Activated CD8-positive, alpha-beta T cell treated with anti-CD3 and anti-CD28 coated beads for 36 hours (primary cell): Measurements from ENCODE around the gene RASD1. TPM values are rescaled to one million over a fixed set of nuclear protein-coding genes. Genes with fewer than 3 reads are reported as not detected.

ENCODE experiments used
- ATAC-seq: fragments of 200-7000 bp; cut with Tn5 transposase; one replicate; pipeline ENCODE4 v1.10.0; 2021; ENCODE audit warnings: mild to moderate bottlenecking, moderate library complexity
- CTCF ChIA-PET: fragments of 350-600 bp; sonication (Branson Sonifier 250); formaldehyde crosslinking; loops from one replicate; lab custom pipeline; 2021; ENCODE audit warnings: antibody characterized with exemption; lab: Charles Lee
- POLR2A ChIA-PET: fragments of 350-600 bp; sonication (Branson Sonifier 250); formaldehyde crosslinking; loops from one replicate; lab custom pipeline; 2021; ENCODE audit warnings: antibody characterized with exemption; lab: Charles Lee
- DNase-seq: peaks from one replicate; pipeline ENCODE4 v3.0.0-alpha.2; 2020
- H3K27ac Mint-ChIP-seq: one replicate; pipeline ENCODE4 v1.8.0; 2021; ENCODE audit warnings: mild to moderate bottlenecking, mixed read lengths
- H3K27me3 Mint-ChIP-seq: one replicate; pipeline ENCODE4 v1.8.0; 2021; ENCODE audit warnings: mixed read lengths
- H3K36me3 Mint-ChIP-seq: one replicate; pipeline ENCODE4 v1.8.0; 2021; ENCODE audit warnings: low read depth, mixed read lengths
- H3K4me1 Mint-ChIP-seq: one replicate; pipeline ENCODE4 v1.8.0; 2021; ENCODE audit warnings: low read depth, mixed read lengths
- H3K4me3 Mint-ChIP-seq: one replicate; pipeline ENCODE4 v1.8.0; 2021; ENCODE audit warnings: mild to moderate bottlenecking, moderate library complexity, mixed read lengths
- H3K9me3 Mint-ChIP-seq: one replicate; pipeline ENCODE4 v1.8.0; 2021; ENCODE audit warnings: mixed read lengths
- CTCF ChIP-seq: fragments of 200-600 bp; IDR thresholded peaks from one replicate; pipeline ENCODE4 v1.8.0; 2022; ENCODE audit warnings: antibody characterized with exemption, mild to moderate bottlenecking
- intact Hi-C: fragments of 100-400 bp; cut with micrococcal nuclease; formaldehyde crosslinking; loops from one replicate; pipeline ENCODE4 v1.10.0; 2022
- total RNA-seq, 2 experiments: library from RNA; stranded (reverse); gene quantifications; one replicate each; pipeline ENCODE4 v1.2.3, GENCODE V29; 2021

RASD1 gene
- total RNA-seq, 2 experiments from 2014 or later: 0.54 to 0.74 TPM

DNA sequence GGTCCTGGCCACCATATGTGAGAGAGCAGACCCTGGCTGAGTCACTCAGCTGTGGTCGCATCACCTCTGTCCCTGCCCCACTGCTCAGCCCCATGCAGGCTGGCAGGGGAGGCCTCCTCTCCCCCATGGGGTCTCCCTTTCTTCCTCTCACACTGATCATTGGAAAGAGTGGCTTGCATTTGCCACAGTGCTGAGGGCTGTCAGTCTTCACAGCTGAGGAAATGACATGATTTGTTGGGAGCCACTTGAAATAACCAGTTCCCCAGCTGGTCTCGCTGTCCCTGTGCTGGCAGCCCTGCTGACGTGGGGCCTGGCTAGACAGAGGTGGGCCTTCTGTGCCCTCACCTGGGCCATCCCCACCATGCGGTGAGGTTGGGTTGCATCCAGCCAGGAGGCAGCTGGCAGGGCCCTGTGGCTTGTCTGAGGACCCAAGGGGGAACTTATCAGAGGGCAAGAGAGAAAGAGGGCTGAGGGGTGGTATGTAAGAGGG, 49.5 kb downstream of the RASD1 start:
- intact Hi-C loops: no loop called here
- Mint-ChIP-seq H3K4me3 (no peak overlapping the region), H3K27ac (no peak overlapping the region), H3K4me1 (no peaks in the 10 kb centered on the region), H3K27me3 (no peaks in the 10 kb centered on the region), H3K36me3 (no peaks in the 10 kb centered on the region), H3K9me3 (no peaks in the 10 kb centered on the region)
- ATAC-seq: no peak
- no peak for TF ChIP-seq CTCF
- ChIA-PET POLR2A (no interaction called here), CTCF (no interaction called here)
- no peak for DNase-seq

DNA sequence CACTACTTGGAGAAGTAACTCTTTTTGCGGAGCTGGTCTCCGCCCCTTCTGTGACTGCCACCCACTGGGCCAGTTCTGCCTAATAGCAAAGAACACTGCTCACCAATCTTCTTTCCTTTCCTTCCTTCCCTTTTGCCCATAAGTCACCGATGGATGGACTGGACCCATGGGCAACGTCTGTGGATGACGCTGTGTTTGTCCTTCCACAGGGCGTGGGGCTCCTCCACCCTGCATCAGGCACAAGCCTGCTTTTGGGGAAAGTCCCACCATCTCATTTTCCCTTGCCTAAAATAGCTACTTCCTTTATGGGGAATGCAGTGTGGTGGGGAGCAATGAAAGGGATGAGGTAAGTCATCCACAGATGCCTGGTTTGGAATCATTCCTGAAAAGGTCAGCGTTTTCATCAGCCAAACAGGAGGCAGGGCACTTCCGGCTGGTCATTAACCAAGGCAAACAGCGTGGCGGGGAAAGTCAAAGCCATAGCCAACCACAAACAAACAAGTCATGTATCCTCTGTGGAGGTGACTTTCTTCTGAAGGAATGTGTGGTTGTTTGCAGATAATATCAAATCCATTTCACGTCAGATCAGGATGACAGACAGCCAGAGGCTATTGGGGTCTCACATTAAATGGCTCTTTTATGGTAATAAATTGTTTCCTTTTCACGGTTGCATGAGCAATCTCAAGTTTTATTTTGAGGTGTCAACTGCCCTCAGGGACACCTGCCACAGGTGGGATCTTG, 50.1 kb downstream of the RASD1 start:
- no peaks in the 10 kb centered on the region for H3K9me3 Mint-ChIP-seq
- CTCF ChIA-PET: no interaction called here
- intact Hi-C loops: no loop called here
- no peak overlapping the region for H3K27ac Mint-ChIP-seq
- POLR2A ChIA-PET: no interaction called here
- TF ChIP-seq CTCF: no peak
- DNase-seq (no peak), ATAC-seq (no peak)
- no peak overlapping the region for H3K4me3 Mint-ChIP-seq
- no peaks in the 10 kb centered on the region for H3K4me1 Mint-ChIP-seq
- no peaks in the 10 kb centered on the region for H3K36me3 Mint-ChIP-seq
- no peaks in the 10 kb centered on the region for H3K27me3 Mint-ChIP-seq

GRCh38 chr17:17445296-17445924, 50.8 kb downstream of the RASD1 start:
- no peak for TF ChIP-seq CTCF
- Mint-ChIP-seq H3K36me3 (no peaks in the 10 kb centered on the region), H3K9me3 (no peaks in the 10 kb centered on the region), H3K4me1 (no peaks in the 10 kb centered on the region), H3K27ac (no peak overlapping the region), H3K4me3 (no peak overlapping the region), H3K27me3 (no peaks in the 10 kb centered on the region)
- intact Hi-C loops: no loop called here
- DNase-seq: no peak
- no peak for ATAC-seq
- POLR2A ChIA-PET: no interaction called here
- CTCF ChIA-PET: no interaction called here

Other genes with a start within 250 kb of the RASD1 start
- gene COPS3, start 215.1 kb downstream of the RASD1 start, total RNA-seq: 10 to 100 TPM; 91.1 to 99.8 TPM
- 1 to 10 TPM; 8.3 to 9.4 TPM for gene NT5M, start 193.0 kb downstream of the RASD1 start, total RNA-seq
- gene MED9, start 19.4 kb downstream of the RASD1 start, total RNA-seq: 10 to 100 TPM; 14.2 to 14.7 TPM
- 10 to 100 TPM; 51.7 to 53.2 TPM for gene PEMT, start 95.3 kb upstream of the RASD1 start, total RNA-seq
- gene RAI1, start 185.1 kb upstream of the RASD1 start, total RNA-seq: 10 to 100 TPM; 18.1 to 20.3 TPM